DMS79 (cell line): Measurements from ENCODE around the gene PRR5.
"Not testable (repeated sequence)": the region's sequence is repeated elsewhere in the genome, so short reads cannot be mapped to it uniquely, and the experiment has no call there.

Source experiments
- DNase-seq: peaks from one replicate; lab custom pipeline; 2025; lab: John Stamatoyannopoulos, UW

The PRR5 gene

GRCh38 chr22:44735518-44736428 lies 33.8 kb downstream of the PRR5 start:
- DNase-seq = no peak

GRCh38 chr22:44736581-44737405 lies 34.8 kb downstream of the PRR5 start:
- no peak for DNase-seq

GRCh38 chr22:44737406-44738346 lies 35.7 kb downstream of the PRR5 start:
- no peak for DNase-seq

GRCh38 chr22:44738347-44738715 lies 36.3 kb downstream of the PRR5 start:
- no peak for DNase-seq

GRCh38 chr22:44739024-44739423 lies 37.0 kb downstream of the PRR5 start:
- DNase-seq = no peak

- not testable (repeated sequence) for DNase-seq
These were observed 37.7 kb downstream of the PRR5 start for GRCh38 chr22:44739666-44740065.

GRCh38 chr22:44740307-44740706 lies 38.3 kb downstream of the PRR5 start:
- no peak for DNase-seq

GRCh38 chr22:44741929-44742328 lies 39.9 kb downstream of the PRR5 start:
- no peak for DNase-seq

GRCh38 chr22:44743247-44743646 lies 41.2 kb downstream of the PRR5 start:
- DNase-seq = no peak

GRCh38 chr22:44743804-44744211 lies 41.8 kb downstream of the PRR5 start:
- DNase-seq = no peak

- no peak for DNase-seq
These were observed 44.1 kb downstream of the PRR5 start for GRCh38 chr22:44745853-44746789.

GRCh38 chr22:44747784-44748127 lies 45.8 kb downstream of the PRR5 start:
- DNase-seq = not testable (repeated sequence)

GRCh38 chr22:44748524-44748923 lies 46.5 kb downstream of the PRR5 start:
- no peak for DNase-seq

- DNase-seq = no peak
These were observed 48.5 kb downstream of the PRR5 start for GRCh38 chr22:44750481-44750880.

GRCh38 chr22:44752285-44753188 lies 50.5 kb downstream of the PRR5 start, which contains the start of gene ARHGAP8:
Gene ARHGAP8, plus strand, starts transcription at chr22:44752575. Its CDS starts 33,953 bp downstream, at chr22:44786528.
- no peak for DNase-seq

GRCh38 chr22:44753189-44754042 lies 51.4 kb downstream of the PRR5 start:
- DNase-seq = no peak

- no peak for DNase-seq
These were observed 53.0 kb downstream of the PRR5 start for GRCh38 chr22:44754998-44755397.

- no peak for DNase-seq
These were observed 53.4 kb downstream of the PRR5 start for GRCh38 chr22:44755417-44755816.

GRCh38 chr22:44755956-44756361 lies 54.0 kb downstream of the PRR5 start:
- no peak for DNase-seq
